Activated T-helper 2 cell treated with anti-CD3 and anti-CD28 coated beads, Interferon-gamma antibody, Interleukin-2, Interleukin-4, amounts not matched to agents 10 μg/mL and 5 μg/mL and 100 μg/mL, durations not matched to agents 14 hours and 24 hours and 36 hours (primary cell): ENCODE measurements around the gene AFAP1L1. TPM values are rescaled to one million over a fixed set of nuclear protein-coding genes. Genes with fewer than 3 reads are reported as not detected.
"Not testable (repeated sequence)": the region's sequence is repeated elsewhere in the genome, so short reads cannot be mapped to it uniquely, and the experiment has no call there.

Source experiments
- DNase-seq: peaks from one replicate; pipeline ENCODE4 v3.0.0; 2021; ENCODE audit warnings: low spot score
- H3K27ac Mint-ChIP-seq: one replicate; pipeline ENCODE4 v1.8.0; 2021; ENCODE audit warnings: mixed read lengths
- H3K27me3 Mint-ChIP-seq: one replicate; pipeline ENCODE4 v1.8.0; 2021; ENCODE audit warnings: low read depth, mixed read lengths
- H3K36me3 Mint-ChIP-seq: one replicate; pipeline ENCODE4 v1.8.0; 2021; ENCODE audit warnings: low read depth, mixed read lengths
- H3K4me1 Mint-ChIP-seq: one replicate; pipeline ENCODE4 v1.8.0; 2021; ENCODE audit warnings: low read depth, mixed read lengths
- H3K4me3 Mint-ChIP-seq: one replicate; pipeline ENCODE4 v1.8.0; 2021; ENCODE audit warnings: low read depth, mild to moderate bottlenecking, moderate library complexity, mixed read lengths
- H3K9me3 Mint-ChIP-seq: one replicate; pipeline ENCODE4 v1.8.0; 2021; ENCODE audit warnings: mixed read lengths
- intact Hi-C: fragments of 100-400 bp; cut with micrococcal nuclease; formaldehyde crosslinking; loops from one replicate; pipeline ENCODE4 v1.15.1; 2023
- total RNA-seq: library from RNA; stranded (reverse); gene quantifications from 2 replicates; pipeline ENCODE4 v1.2.3, GENCODE V29; 2022

The AFAP1L1 gene
- total RNA-seq, 1 donor from 2014 or later: not detected

GRCh38 chr5:149267241-149267973 is 4.3 kb upstream of the AFAP1L1 start:
- no peak overlapping the region for H3K27ac Mint-ChIP-seq
- H3K4me3 Mint-ChIP-seq: no peak overlapping the region
- no peaks in the 10 kb centered on the region for H3K36me3 Mint-ChIP-seq
- DNase-seq: no peak
- intact Hi-C loops: loop anchor here (5.0 kb wide), 1 partner anchor 525 kb away; no protein-coding TSS in a partner anchor
- H3K9me3 Mint-ChIP-seq: no peaks in the 10 kb centered on the region
- H3K4me1 Mint-ChIP-seq: peaks cover 6% of the 10 kb centered on the region
- peaks cover 36% of the 10 kb centered on the region for H3K27me3 Mint-ChIP-seq

GRCh38 chr5:149268928-149269557 is 2.6 kb upstream of the AFAP1L1 start:
- DNase-seq: no peak
- H3K9me3 Mint-ChIP-seq: no peaks in the 10 kb centered on the region
- no peak overlapping the region for H3K27ac Mint-ChIP-seq
- intact Hi-C loops: loop anchor here (1.0 to 5.0 kb wide), 2 partner anchors 128 to 527 kb away; partner anchors contain the start of gene ABLIM3
- H3K4me3 Mint-ChIP-seq: no peak overlapping the region
- peaks cover 45% of the 10 kb centered on the region for H3K27me3 Mint-ChIP-seq
- H3K36me3 Mint-ChIP-seq: no peaks in the 10 kb centered on the region
- H3K4me1 Mint-ChIP-seq: peaks cover 7% of the 10 kb centered on the region

- Mint-ChIP-seq H3K27ac (no peak overlapping the region), H3K27me3 (peaks cover 50% of the 10 kb centered on the region), H3K36me3 (no peaks in the 10 kb centered on the region), H3K9me3 (no peaks in the 10 kb centered on the region), H3K4me1 (peaks cover 7% of the 10 kb centered on the region), H3K4me3 (no peak overlapping the region)
- DNase-seq: no peak
- intact Hi-C loops: no loop called here
Measured at GRCh38 chr5:149271195-149271715, 404 bp upstream of the AFAP1L1 start.

- H3K9me3 Mint-ChIP-seq, H3K36me3 Mint-ChIP-seq, H3K27ac Mint-ChIP-seq, intact Hi-C loops, DNase-seq, H3K4me3 Mint-ChIP-seq, H3K4me1 Mint-ChIP-seq: not testable (repeated sequence)
- H3K27me3 Mint-ChIP-seq: peaks cover 61% of the 10 kb centered on the region
Measured at GRCh38 chr5:149272781-149273180, 1.1 kb downstream of the AFAP1L1 start.

DNA sequence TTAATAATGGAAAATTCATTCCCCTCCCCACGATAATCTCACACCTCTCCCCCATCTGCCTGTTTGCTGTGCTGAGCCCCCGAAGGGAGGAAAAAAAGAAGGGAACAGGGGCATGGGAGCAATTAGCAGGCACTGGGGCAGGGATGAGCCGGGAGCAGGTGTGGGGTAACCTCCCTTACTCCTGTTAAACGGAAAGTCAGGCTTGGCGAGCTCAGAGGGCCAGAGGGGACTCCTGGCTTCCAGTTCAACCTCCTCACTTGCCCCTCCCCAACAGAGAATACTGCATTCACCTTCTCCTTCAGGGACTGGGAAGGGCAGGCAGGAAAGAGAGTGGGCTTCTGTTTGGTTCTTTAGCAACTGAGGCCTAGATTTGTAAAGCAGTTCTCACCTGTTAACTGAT is 1.6 kb downstream of the AFAP1L1 start:
- Mint-ChIP-seq H3K27ac (no peak overlapping the region), H3K27me3 (peaks cover 63% of the 10 kb centered on the region), H3K9me3 (no peaks in the 10 kb centered on the region), H3K4me1 (peaks cover 7% of the 10 kb centered on the region), H3K4me3 (no peak overlapping the region), H3K36me3 (no peaks in the 10 kb centered on the region)
- intact Hi-C loops: no loop called here
- DNase-seq: no peak

- peaks cover 7% of the 10 kb centered on the region for H3K4me1 Mint-ChIP-seq
- H3K4me3 Mint-ChIP-seq: no peak overlapping the region
- H3K27me3 Mint-ChIP-seq: peaks cover 62% of the 10 kb centered on the region
- H3K27ac Mint-ChIP-seq: no peak overlapping the region
- DNase-seq: no peak
- intact Hi-C loops: no loop called here
- no peaks in the 10 kb centered on the region for H3K36me3 Mint-ChIP-seq
- H3K9me3 Mint-ChIP-seq: no peaks in the 10 kb centered on the region
Measured at GRCh38 chr5:149273950-149274349, 2.3 kb downstream of the AFAP1L1 start.

GRCh38 chr5:149274939-149275338 is 3.3 kb downstream of the AFAP1L1 start:
- no peaks in the 10 kb centered on the region for H3K9me3 Mint-ChIP-seq
- intact Hi-C loops: no loop called here
- H3K36me3 Mint-ChIP-seq: no peaks in the 10 kb centered on the region
- H3K4me3 Mint-ChIP-seq: no peak overlapping the region
- no peak for DNase-seq
- no peak overlapping the region for H3K27ac Mint-ChIP-seq
- peaks cover 63% of the 10 kb centered on the region for H3K27me3 Mint-ChIP-seq
- peaks cover 7% of the 10 kb centered on the region for H3K4me1 Mint-ChIP-seq

- H3K27me3 Mint-ChIP-seq: peaks cover 47% of the 10 kb centered on the region
- H3K4me1 Mint-ChIP-seq: no peaks in the 10 kb centered on the region
- H3K9me3 Mint-ChIP-seq: no peaks in the 10 kb centered on the region
- no peaks in the 10 kb centered on the region for H3K36me3 Mint-ChIP-seq
- no peak for DNase-seq
- intact Hi-C loops: no loop called here
- H3K27ac Mint-ChIP-seq: no peak overlapping the region
- no peak overlapping the region for H3K4me3 Mint-ChIP-seq
Measured at GRCh38 chr5:149277801-149278200, 6.1 kb downstream of the AFAP1L1 start.

- peaks cover 40% of the 10 kb centered on the region for H3K27me3 Mint-ChIP-seq
- no peaks in the 10 kb centered on the region for H3K9me3 Mint-ChIP-seq
- intact Hi-C loops: no loop called here
- no peak overlapping the region for H3K4me3 Mint-ChIP-seq
- no peaks in the 10 kb centered on the region for H3K36me3 Mint-ChIP-seq
- H3K4me1 Mint-ChIP-seq: no peaks in the 10 kb centered on the region
- H3K27ac Mint-ChIP-seq: no peak overlapping the region
- no peak for DNase-seq
Measured at GRCh38 chr5:149278451-149279210, 7.0 kb downstream of the AFAP1L1 start.

GRCh38 chr5:149279661-149280060 is 8.0 kb downstream of the AFAP1L1 start:
- no peaks in the 10 kb centered on the region for H3K9me3 Mint-ChIP-seq
- H3K36me3 Mint-ChIP-seq: no peaks in the 10 kb centered on the region
- intact Hi-C loops: no loop called here
- H3K27me3 Mint-ChIP-seq: peaks cover 35% of the 10 kb centered on the region
- H3K4me1 Mint-ChIP-seq: no peaks in the 10 kb centered on the region
- no peak overlapping the region for H3K4me3 Mint-ChIP-seq
- no peak overlapping the region for H3K27ac Mint-ChIP-seq
- DNase-seq: no peak

- Mint-ChIP-seq H3K36me3 (no peaks in the 10 kb centered on the region), H3K27me3 (peaks cover 35% of the 10 kb centered on the region), H3K4me1 (no peaks in the 10 kb centered on the region), H3K4me3 (no peak overlapping the region), H3K27ac (no peak overlapping the region), H3K9me3 (no peaks in the 10 kb centered on the region)
- intact Hi-C loops: no loop called here
- DNase-seq: no peak
Measured at GRCh38 chr5:149280124-149280523, 8.5 kb downstream of the AFAP1L1 start.

- Mint-ChIP-seq H3K27ac (no peak overlapping the region), H3K27me3 (peaks cover 33% of the 10 kb centered on the region), H3K36me3 (no peaks in the 10 kb centered on the region), H3K4me3 (no peak overlapping the region), H3K4me1 (no peaks in the 10 kb centered on the region), H3K9me3 (no peaks in the 10 kb centered on the region)
- intact Hi-C loops: no loop called here
- no peak for DNase-seq
Measured at GRCh38 chr5:149280802-149281201, 9.1 kb downstream of the AFAP1L1 start.
